ENCODE results near the gene TMEM156.

TMEM156 gene

DNA sequence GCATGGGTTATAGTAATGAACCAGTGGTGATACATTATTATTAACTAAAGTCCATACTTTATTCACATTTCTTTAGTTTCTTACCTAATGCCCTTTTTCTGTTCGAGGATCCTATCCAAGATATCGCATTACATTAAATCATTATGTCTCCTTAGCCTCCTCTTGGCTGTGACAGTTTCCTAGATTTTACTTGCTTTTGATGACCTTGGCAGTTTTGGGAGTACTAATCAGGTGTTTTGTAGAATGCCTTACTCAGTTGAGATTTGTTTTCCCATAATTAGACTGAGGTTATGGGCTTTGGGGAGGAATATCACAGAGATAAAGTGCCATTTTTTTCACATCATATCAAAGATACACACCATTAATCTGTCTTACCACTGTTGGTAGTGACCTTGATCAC, 34.8 kb upstream of the TMEM156 start:
- no peak overlapping the region for H3K4me2 ChIP-seq (ENCODE audit: low read length)
- H2AFZ ChIP-seq (ENCODE audit: low read depth, low read length): no peak overlapping the region
- H3K27ac ChIP-seq (ENCODE audit: low read length): no peak overlapping the region
- no peak overlapping the region for H3K4me3 ChIP-seq (ENCODE audit: low read length)
- TF ChIP-seq EZH2phosphoT487 (IDR thresholded peaks at IDR 0.05; ENCODE audit: low read depth) (no peak), CTCF (IDR thresholded peaks at IDR 0.05; ENCODE audit: low read depth, low read length) (no peak)
- peaks cover 3% of the 10 kb centered on the region for H3K36me3 ChIP-seq (replicated peaks; ENCODE audit: low read depth, low read length)
- no peaks in the 10 kb centered on the region for H3K9me3 ChIP-seq (ENCODE audit: insufficient read depth, low read length)
- no peak overlapping the region for H3K9ac ChIP-seq (ENCODE audit: low read length)
- peaks cover 53% of the 10 kb centered on the region for H3K79me2 ChIP-seq (ENCODE audit: low read length)
- peaks cover 3% of the 10 kb centered on the region; the same call in 1 of the 2 replicates for H3K4me1 ChIP-seq (ENCODE audit: low read length)
- H3K27me3 ChIP-seq (ENCODE audit: low read depth, low read length): no peaks in the 10 kb centered on the region
- 0 out of 2 replicates have a peak, but pooled peaks cover 13% of the 10 kb centered on the region for H4K20me1 ChIP-seq (ENCODE audit: insufficient read depth, low read length)

DNA sequence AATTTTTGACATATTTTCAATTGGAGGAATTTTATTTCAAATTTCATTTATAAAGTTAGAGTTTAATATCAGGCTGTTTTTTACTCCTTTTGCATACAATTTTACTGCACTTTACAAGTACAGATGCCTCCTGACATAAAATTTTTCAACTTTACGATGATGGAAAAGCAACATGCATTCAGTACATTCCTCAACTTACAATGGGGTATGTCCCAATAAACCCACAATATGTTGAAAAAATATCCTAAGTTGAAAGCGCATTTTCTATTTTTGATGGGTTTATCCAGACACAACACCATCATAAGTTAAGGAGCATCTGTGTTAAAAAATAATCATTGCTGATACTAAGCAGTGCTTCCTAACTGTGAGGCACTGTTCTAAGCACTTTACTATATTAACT, 34.2 kb upstream of the TMEM156 start:
- Histone ChIP-seq H4K20me1 (ENCODE audit: insufficient read depth, low read length) (peaks cover 15% of the 10 kb centered on the region; the same call in 1 of the 2 replicates), H2AFZ (ENCODE audit: low read depth, low read length) (no peak overlapping the region), H3K4me3 (ENCODE audit: low read length) (no peak overlapping the region), H3K9ac (ENCODE audit: low read length) (no peak overlapping the region), H3K36me3 (replicated peaks; ENCODE audit: low read depth, low read length) (peaks cover 3% of the 10 kb centered on the region), H3K4me1 (ENCODE audit: low read length) (peaks cover 3% of the 10 kb centered on the region; the same call in 1 of the 2 replicates), H3K27me3 (ENCODE audit: low read depth, low read length) (no peaks in the 10 kb centered on the region), H3K79me2 (ENCODE audit: low read length) (peaks cover 60% of the 10 kb centered on the region), H3K4me2 (ENCODE audit: low read length) (no peak overlapping the region), H3K9me3 (ENCODE audit: insufficient read depth, low read length) (no peaks in the 10 kb centered on the region), H3K27ac (ENCODE audit: low read length) (no peak overlapping the region)
- TF ChIP-seq CTCF (IDR thresholded peaks at IDR 0.05; ENCODE audit: low read depth, low read length): no peak

- Histone ChIP-seq H2AFZ (ENCODE audit: low read depth, low read length) (no peak overlapping the region), H3K4me2 (ENCODE audit: low read length) (no peak overlapping the region), H3K79me2 (ENCODE audit: low read length) (peaks cover 71% of the 10 kb centered on the region)
Measured at GRCh38 chr4:39063430-39063829, 31.2 kb upstream of the TMEM156 start.

GRCh38 chr4:39062770-39063097, 30.5 kb upstream of the TMEM156 start:
- no peak overlapping the region for H3K9ac ChIP-seq (ENCODE audit: low read length)
- no peaks in the 10 kb centered on the region for H3K27me3 ChIP-seq (ENCODE audit: low read depth, low read length)
- no peaks in the 10 kb centered on the region for H3K36me3 ChIP-seq (replicated peaks; ENCODE audit: low read depth, low read length)
- TF ChIP-seq EZH2phosphoT487 (IDR thresholded peaks at IDR 0.05; ENCODE audit: low read depth) (no peak), CTCF (IDR thresholded peaks at IDR 0.05; ENCODE audit: low read depth, low read length) (no peak)
- H3K9me3 ChIP-seq (ENCODE audit: insufficient read depth, low read length): no peaks in the 10 kb centered on the region
- H3K4me3 ChIP-seq (ENCODE audit: low read length): no peak overlapping the region
- no peak overlapping the region for H2AFZ ChIP-seq (ENCODE audit: low read depth, low read length)
- peaks cover 3% of the 10 kb centered on the region; the same call in 1 of the 2 replicates for H3K4me1 ChIP-seq (ENCODE audit: low read length)
- H3K4me2 ChIP-seq (ENCODE audit: low read length): no peak overlapping the region
- H3K79me2 ChIP-seq (ENCODE audit: low read length): peaks cover 78% of the 10 kb centered on the region
- no peak overlapping the region for H3K27ac ChIP-seq (ENCODE audit: low read length)
- H4K20me1 ChIP-seq (ENCODE audit: insufficient read depth, low read length): peaks cover 17% of the 10 kb centered on the region

More at GRCh38 chr4:39063430-39063829, 31.2 kb upstream of the TMEM156 start:
- no peak overlapping the region for H3K27ac ChIP-seq (ENCODE audit: low read length)
- H3K36me3 ChIP-seq (replicated peaks; ENCODE audit: low read depth, low read length): peaks cover 3% of the 10 kb centered on the region
- no peak for TF ChIP-seq CTCF (IDR thresholded peaks at IDR 0.05; ENCODE audit: low read depth, low read length)
- no peak for TF ChIP-seq EZH2phosphoT487 (IDR thresholded peaks at IDR 0.05; ENCODE audit: low read depth)
- H3K9ac ChIP-seq (ENCODE audit: low read length): no peak overlapping the region
- H3K9me3 ChIP-seq (ENCODE audit: insufficient read depth, low read length): no peaks in the 10 kb centered on the region
- no peak overlapping the region for H3K4me3 ChIP-seq (ENCODE audit: low read length)
- no peaks in the 10 kb centered on the region for H3K27me3 ChIP-seq (ENCODE audit: low read depth, low read length)
- peaks cover 19% of the 10 kb centered on the region for H4K20me1 ChIP-seq (ENCODE audit: insufficient read depth, low read length)
- H3K4me1 ChIP-seq (ENCODE audit: low read length): peaks cover 3% of the 10 kb centered on the region; the same call in 1 of the 2 replicates
